Ovary (tissue), 3 donors: Measurements from ENCODE around the gene MT2A.

Experiments
- CTCF ChIP-seq, 3 donors: fragments of 450-650 bp in 2 of 3; fragments of 200-600 bp in 1 of 3; IDR thresholded peaks; one replicate each; pipeline versions ENCODE4 v1.5.1 to v1.8.0; 2016 to 2022; ENCODE audit warnings: antibody characterized with exemption in 3 of 3, mild to moderate bottlenecking in 1 of 3
- EP300 ChIP-seq: sonication (generic); formaldehyde crosslinking; IDR thresholded peaks from one replicate; pipeline ENCODE4 v1.6.1; 2017; ENCODE audit warnings: antibody characterized with exemption
- POLR2A ChIP-seq: fragments of 450-650 bp; IDR thresholded peaks from one replicate; pipeline ENCODE4 v1.6.1; 2017; ENCODE audit warnings: antibody characterized with exemption, mild to moderate bottlenecking, moderate library complexity
- donor health status: DM: no; HTN: no; CAD: no.

GRCh38 chr16:56610609-56611111 lies 2.3 kb downstream of the MT2A start:
- TF ChIP-seq POLR2A (no peak), CTCF (IDR thresholded peaks at IDR 0.05) (no peak), EP300 (no peak)
